Hypothalamus (tissue), 51 donors: Measurements from ENCODE around the gene SRGAP2C.
"Not testable (repeated sequence)": the region's sequence is repeated elsewhere in the genome, so short reads cannot be mapped to it uniquely, and the experiment has no call there.

Experiments
- DNase-seq, 51 donors: peaks; one replicate each; lab custom pipeline; 2025; lab: John Stamatoyannopoulos, UW

The SRGAP2C gene

GRCh38 chr1:121185140-121185708 lies 449 bp downstream of the SRGAP2C start:
- DNase-seq: not testable (repeated sequence)

- not testable (repeated sequence) for DNase-seq
These were observed 1.4 kb downstream of the SRGAP2C start for GRCh38 chr1:121186191-121186590.

- not testable (repeated sequence) for DNase-seq
These were observed 3.1 kb downstream of the SRGAP2C start for GRCh38 chr1:121187914-121188313.

- not testable (repeated sequence) for DNase-seq
These were observed 7.7 kb downstream of the SRGAP2C start for GRCh38 chr1:121192512-121192911.

GRCh38 chr1:121197095-121197882 lies 12.5 kb downstream of the SRGAP2C start:
- DNase-seq: not testable (repeated sequence)

GRCh38 chr1:121199763-121200162 lies 15.0 kb downstream of the SRGAP2C start:
- DNase-seq: not testable (repeated sequence)

- not testable (repeated sequence) for DNase-seq
These were observed 15.5 kb downstream of the SRGAP2C start for GRCh38 chr1:121200232-121200631.

GRCh38 chr1:121200985-121201981 lies 16.5 kb downstream of the SRGAP2C start:
- not testable (repeated sequence) for DNase-seq

- not testable (repeated sequence) for DNase-seq
These were observed 18.2 kb downstream of the SRGAP2C start for GRCh38 chr1:121202986-121203385.

GRCh38 chr1:121205786-121206711 lies 21.3 kb downstream of the SRGAP2C start:
- peak in 1 of 51 donors; percentile 3 for DNase-seq

GRCh38 chr1:121207328-121207727 lies 22.6 kb downstream of the SRGAP2C start:
- DNase-seq: not testable (repeated sequence)

- DNase-seq: not testable (repeated sequence)
These were observed 23.6 kb downstream of the SRGAP2C start for GRCh38 chr1:121208375-121208774.

- DNase-seq: not testable (repeated sequence)
These were observed 26.0 kb downstream of the SRGAP2C start for GRCh38 chr1:121210778-121211177.

- not testable (repeated sequence) for DNase-seq
These were observed 28.7 kb downstream of the SRGAP2C start for GRCh38 chr1:121213491-121213890.

GRCh38 chr1:121214544-121215156 lies 29.9 kb downstream of the SRGAP2C start:
- DNase-seq: not testable (repeated sequence)

GRCh38 chr1:121215699-121216417 lies 31.1 kb downstream of the SRGAP2C start:
- DNase-seq: not testable (repeated sequence)

- not testable (repeated sequence) for DNase-seq
These were observed 31.9 kb downstream of the SRGAP2C start for GRCh38 chr1:121216676-121217075.

- not testable (repeated sequence) for DNase-seq
These were observed 37.0 kb downstream of the SRGAP2C start for GRCh38 chr1:121221770-121222169.
